ENCODE measurements around the gene PPP1R3D.
"Not testable (repeated sequence)": the region's sequence is repeated elsewhere in the genome, so short reads cannot be mapped to it uniquely, and the experiment has no call there.

Gene PPP1R3D, protein sequence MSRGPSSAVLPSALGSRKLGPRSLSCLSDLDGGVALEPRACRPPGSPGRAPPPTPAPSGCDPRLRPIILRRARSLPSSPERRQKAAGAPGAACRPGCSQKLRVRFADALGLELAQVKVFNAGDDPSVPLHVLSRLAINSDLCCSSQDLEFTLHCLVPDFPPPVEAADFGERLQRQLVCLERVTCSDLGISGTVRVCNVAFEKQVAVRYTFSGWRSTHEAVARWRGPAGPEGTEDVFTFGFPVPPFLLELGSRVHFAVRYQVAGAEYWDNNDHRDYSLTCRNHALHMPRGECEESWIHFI

DNA sequence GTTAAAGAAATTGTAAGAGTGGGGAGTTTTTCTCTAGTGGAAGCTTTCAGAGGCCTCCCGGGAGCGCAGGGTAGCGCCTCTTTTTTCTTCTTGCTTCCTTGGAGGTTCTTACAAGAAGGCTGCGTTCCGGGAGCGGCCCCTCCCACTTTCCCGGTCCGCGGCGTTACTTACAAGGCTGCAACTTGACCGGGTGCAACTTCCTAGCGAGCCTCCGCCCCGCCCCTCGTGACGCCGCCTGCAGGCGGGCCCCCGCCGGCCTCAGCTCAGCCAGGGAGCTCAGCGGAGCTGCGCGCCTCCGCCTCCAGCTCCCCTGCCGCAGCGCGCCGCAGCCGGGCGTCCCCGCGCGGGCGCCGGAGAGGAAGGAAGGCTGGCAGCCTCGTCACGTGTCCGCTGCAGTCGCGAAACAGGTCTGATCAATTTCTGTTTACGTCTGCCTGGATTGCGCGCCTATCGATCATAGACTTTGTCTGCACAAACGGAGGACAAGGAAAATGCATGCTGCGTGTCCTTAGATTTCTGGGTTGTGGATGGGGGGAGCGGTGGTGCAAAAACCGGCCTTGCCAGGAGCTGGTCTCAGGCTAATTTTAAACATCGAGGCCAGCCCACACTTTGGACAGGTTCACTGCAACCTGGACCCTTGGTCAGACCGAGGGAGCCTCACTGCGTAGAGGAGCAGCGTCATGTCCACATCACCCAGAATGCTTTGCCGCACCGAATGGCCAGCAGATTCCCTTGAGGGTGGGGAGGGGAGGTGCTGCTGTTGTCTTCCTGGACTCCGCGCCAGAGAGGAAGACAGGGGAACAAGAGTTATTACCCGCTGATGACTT, at the start of gene PPP1R3D, which contains the start of gene FAM217B:
PPP1R3D (minus strand) TSS at position 177 of the 827 bp plus-strand sequence. CDS start 374 bp downstream, outside the sequence.
FAM217B (plus strand) TSS at position 261 of the 827 bp plus-strand sequence. CDS start 3,555 bp downstream, outside the sequence.
- DNase-seq: peak; percentile 95

DNA sequence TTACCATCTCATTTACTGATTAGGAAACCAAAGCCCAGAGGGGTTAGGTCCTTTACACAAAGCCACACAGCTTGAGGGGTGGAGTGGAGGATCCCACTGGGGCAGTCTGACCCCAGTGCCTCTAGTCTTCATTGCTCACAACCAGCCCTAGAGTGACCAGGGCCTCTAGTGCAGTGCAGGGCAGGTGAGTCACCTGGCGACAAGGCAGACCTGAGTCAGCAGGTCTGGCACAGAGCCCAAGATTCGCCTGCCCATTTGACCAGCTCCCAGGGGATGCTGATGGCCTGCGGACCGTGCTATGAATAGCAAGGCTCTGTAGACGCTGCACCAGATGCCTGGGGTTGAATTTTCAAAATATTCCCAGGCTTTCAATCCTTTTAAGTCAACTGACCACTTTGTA, 48.0 kb upstream of the PPP1R3D start:
- no peak for DNase-seq

DNA sequence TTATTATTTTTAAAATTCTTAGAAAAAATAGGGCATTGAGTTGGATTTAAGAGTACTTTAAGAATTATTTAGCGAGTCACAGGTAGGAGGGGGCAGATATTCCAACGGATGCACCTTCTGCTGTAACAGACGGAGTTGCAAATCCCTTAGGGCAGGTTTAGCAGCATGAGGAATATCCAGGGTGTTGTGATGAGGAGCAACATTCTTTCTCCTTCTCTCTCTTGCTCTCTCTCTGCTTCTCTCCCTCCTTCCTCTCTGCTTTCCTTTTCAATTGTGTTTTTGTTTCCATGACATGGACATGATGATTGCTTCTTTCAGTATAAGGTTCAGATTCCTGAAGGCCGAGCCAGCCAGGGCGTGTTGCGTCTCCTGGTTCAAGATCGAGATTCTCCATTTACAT, 47.0 kb upstream of the PPP1R3D start:
- DNase-seq: no peak

DNA sequence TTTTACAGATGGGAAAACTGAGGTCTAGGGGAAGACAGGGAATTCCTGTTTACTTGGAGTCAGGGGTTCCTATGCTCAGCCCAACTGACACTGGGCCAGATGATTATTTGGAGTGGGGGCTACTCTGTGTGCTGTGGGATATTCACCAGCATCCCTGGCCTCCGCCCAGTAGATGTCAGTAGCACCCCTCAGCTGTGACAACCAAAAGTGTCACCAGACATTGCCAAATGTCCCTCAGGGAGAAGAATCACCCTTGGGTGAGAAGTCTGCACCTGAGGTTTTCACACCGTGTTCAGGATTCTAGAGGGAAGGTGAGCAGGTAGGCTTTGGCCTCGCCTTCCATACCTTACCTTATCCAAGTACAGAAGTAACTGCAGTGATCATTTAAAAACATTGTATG, 45.8 kb upstream of the PPP1R3D start:
- DNase-seq: no peak

DNA sequence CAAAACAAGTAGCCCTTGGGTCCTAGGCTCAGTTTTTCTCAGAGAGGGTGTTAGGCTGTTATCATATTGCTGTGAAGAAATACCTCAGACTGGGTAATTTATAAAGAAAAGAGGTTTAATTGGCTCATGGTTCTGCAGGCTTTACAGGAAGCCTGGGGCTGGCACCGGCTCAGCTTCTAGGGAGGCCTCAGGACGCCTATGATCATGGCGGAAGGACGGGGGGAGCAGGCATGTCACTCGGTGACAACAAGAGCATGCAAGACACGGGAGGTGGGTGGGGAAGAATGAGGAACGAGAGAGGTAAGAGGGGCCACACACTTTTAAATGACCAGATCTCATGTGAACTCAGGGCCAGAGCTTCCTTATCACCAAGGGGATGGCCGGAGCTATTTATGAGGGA, 45.1 kb upstream of the PPP1R3D start:
- no peak for DNase-seq

DNA sequence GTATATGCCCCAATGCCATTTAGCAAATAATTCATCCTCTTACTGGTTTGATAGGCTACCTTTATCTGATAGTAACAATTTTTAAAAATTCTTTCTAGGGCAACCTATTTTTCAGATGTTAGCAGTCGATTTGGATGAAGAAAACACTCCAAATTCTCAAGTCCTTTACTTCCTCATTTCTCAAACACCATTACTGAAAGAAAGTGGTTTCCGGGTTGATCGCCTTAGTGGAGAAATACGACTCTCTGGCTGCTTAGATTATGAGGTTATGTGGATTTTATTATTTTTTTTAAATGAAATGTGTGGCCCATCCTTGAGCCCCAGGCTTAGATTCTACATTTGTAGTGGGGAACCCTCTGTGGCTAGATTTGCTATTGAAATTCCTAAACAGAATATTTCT, 44.4 kb upstream of the PPP1R3D start:
- no peak for DNase-seq

DNA sequence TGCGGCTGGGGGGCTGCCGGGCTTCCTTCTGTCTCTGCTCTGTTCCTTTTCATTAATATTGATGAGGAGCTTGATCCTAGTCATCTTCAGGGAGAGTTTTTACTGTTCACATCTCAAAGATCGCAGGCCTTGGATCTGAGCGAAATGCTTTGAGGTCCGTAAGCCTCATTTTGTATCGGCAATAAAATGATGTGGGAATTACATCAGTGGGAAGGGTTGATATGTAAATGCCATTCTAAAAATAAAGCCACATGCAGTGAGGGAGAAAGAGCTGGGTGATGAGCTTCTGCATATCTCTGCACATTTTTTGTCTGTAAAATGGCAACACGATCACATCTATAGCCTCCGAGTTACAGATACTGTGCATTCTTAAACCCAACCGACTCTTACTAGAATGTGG, 43.0 kb upstream of the PPP1R3D start:
- DNase-seq: no peak

DNA sequence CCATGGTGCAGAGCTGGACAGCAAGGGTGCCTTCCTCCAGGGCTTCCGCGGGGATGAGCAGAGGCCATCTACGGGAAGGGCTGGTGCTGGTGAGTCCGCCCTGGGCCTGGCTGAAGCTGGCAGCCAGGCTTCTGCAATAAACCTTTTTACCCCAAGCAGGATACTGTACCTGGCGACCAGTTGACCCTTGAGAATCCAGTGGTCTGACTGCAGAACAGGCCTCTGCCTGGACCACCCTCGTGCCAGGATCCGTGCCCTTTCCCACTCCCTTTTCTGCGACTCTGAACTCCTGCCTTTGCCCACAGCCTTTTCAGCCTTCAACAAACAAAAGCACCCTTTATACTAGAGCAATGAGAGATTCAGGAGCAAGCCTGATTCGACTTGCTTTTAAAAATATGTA, 37.0 kb upstream of the PPP1R3D start:
- DNase-seq: no peak

DNA sequence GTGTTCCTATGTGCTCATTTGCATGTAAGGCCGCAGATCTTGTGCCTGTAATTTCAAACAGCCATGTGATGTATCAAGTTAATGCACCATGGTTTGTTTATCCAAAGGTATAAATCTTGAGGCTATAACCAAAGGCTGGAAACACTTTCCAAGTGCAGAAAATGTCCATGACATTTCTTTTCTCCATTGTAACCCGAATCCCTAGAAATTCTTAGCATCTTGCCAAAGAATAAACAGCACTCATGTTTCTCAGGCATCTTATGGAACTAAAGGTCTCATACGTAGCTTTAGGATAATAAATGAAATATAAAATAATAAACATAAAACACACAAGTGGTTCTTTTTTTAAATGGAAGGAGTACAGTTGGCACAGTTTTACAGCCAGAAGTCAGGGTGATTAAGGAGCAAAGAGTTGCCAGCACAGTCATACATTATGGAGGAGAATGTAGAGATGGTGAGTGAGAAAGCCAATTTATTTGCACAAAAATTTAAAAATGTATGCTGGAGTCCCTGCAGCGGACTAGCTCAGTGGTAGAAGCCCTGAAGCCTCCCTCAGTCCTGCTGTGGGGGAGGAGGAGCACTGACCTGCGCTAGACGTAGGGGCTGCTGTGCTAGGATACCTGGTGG, 36.2 kb upstream of the PPP1R3D start:
- DNase-seq: no peak

DNA sequence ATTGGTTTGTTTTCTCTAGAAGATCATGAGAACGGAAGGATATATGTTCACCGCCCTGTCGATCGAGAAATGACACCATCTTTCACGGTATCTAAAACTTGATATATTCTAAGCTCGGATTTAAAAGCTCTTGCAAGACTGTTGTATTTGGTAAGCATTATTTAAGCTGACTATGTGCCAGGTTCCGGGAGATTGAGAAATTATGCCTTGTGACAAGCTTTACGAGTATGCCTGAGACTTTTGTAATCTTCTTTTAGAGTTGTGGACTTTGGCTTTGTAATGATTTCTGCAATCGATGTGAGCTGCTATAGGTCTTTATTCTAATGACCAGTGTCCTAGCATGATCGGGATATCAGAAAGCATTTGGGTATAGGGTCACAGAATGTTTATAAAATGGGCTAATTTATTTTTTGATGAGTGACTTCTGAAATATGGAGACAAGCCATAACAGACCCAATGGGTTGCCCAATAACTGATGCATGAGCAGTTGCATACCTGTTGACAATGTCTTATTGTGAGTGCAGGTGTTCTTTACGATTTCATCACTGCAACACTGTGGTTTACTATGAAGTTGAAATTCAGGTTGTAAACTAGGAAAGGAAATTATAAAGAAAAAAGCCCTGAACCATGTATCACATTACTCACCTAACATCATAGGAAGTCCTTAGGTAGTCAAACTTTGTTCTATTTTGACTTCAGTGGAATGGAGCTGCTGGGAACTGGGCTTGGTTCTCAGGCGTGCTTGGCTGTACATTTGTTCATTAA, 32.1 kb upstream of the PPP1R3D start:
- no peak for DNase-seq

DNA sequence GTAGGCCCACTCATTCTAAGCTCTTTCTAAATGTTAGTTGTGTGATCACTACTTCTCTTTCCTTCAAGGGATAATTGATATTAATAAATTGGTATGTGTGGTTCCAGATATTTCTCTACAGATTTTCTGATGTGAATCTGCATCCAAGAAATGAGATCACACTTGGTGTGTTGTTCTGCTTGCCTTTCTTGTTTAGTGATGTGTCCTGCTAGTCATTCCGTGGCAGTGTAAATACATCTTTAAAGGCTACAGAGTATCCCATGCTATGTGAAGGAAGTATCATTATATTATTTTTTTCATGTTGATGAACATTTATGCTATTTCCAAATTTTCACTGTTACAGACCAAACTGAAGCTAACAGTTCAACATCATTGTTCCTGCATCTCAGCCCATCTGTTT, 31.3 kb upstream of the PPP1R3D start:
- DNase-seq: no peak

DNA sequence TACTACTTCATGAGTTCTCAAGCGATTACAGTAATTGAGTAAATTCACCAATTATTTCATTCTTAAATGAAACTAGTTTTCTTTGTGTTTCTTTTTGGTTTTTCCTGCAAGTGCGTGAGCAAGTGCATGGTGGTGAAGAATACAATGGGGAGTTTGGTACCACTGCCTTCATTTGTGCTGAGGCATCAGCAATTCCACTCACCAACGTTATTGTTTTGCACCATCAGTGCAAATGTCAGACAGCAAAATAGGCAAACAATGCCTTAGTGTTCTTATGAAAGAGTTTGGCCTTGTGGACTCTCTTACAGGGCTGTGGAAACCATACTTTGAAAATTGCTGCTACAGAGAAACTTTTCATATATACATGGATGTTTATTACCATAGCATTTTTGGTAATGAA, 26.3 kb upstream of the PPP1R3D start:
- no peak for DNase-seq

DNA sequence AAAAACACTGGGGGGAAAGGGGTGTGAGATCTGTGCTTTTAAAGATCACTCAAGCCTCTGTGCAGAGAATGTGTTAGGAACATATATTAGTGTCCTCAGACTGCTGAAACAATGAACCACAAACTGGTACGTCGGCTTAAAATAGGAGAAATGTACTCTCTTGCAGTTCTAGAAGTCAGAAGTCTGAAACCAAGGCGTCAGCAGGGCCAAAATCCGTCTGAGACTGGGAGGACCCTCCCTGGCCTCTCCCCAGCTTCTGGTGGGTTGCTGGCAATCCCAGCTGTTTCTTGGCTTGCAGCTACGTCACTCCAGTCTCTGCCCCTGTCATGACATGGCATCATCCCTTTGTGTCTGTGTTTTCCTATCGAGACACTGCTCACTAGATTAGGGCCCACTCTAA, 22.1 kb upstream of the PPP1R3D start:
- no peak for DNase-seq

DNA sequence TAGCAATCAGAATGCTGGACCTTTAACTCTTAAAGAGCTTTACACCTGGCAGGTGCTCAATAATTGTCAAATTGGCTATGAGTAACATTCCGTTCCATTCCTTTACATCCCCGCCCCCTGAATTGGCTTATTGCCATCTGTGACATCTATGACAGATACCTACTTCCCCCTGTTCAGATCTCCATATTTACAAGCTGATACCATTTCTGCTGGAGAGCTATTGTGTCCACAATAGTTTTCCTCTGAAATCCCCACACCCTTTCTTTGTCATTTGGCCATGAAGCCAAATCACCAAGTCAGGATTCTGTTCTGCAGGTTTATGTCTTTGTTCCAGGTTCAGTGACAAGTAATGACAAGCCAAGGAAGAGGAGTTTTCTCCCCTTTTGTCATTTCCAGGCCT, 21.3 kb upstream of the PPP1R3D start:
- no peak for DNase-seq

DNA sequence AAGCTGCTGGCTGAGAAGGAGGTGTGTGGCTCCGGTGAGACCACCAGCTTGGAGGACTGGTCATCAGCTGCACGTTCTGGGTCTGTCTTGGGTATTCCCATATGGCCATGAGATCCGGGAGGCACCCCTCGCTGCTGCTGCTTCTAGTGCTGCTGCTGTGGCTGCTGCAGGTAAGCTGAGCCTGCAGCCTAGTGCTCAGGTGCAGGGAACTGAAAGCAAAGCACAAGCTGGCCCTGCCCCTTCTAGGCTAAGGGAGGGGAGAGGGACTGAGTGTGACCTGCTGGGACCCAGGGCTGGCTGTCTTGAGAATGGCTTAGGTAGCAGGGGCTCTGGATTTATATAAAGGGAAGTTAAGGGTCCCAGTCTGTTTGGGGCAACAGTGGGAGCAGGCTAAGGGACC, 18.5 kb upstream of the PPP1R3D start:
- no peak for DNase-seq

DNA sequence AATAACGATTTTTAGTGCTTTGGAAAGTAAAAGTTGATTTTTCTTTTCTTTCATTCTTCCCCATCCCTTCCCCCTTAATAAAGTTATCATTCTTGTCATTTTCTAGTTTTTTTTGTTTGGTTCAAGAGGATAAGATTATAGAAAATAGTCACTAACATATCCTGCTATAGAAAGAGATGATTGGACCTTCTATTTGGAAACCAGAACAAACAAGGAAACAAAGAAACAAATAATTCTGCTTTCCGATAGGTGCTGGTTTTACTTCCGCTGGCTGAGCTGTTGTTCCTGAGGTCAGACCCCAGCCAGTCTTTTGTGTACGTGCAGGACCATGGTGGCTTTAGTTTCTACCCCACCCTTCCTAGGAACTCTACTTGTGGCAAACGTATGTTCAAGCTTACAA, 18.0 kb upstream of the PPP1R3D start, which contains the start of gene CDH26:
CDH26 (plus strand) TSS at position 301 of the 400 bp plus-strand sequence. CDS start 304 bp downstream, outside the sequence.
- no peak for DNase-seq

DNA sequence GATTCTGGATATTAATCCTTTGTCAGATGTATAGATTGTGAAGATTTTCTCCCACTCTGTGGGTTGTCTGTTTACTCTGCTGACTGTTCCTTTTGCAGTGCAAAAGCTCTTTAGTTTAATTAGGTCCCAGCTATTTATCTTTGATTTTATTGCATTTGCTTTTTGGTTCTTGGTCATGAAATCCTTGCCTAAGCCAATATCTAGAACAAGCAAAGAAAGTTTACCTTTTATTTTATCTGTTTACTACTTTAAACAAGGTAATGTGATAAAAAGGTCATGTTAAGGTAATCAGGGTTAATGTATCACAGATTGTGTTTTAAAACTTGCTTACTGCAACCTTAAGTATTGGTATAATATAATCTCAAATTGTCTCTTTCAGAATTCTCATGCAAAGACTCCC, 17.5 kb upstream of the PPP1R3D start:
- not testable (repeated sequence) for DNase-seq

DNA sequence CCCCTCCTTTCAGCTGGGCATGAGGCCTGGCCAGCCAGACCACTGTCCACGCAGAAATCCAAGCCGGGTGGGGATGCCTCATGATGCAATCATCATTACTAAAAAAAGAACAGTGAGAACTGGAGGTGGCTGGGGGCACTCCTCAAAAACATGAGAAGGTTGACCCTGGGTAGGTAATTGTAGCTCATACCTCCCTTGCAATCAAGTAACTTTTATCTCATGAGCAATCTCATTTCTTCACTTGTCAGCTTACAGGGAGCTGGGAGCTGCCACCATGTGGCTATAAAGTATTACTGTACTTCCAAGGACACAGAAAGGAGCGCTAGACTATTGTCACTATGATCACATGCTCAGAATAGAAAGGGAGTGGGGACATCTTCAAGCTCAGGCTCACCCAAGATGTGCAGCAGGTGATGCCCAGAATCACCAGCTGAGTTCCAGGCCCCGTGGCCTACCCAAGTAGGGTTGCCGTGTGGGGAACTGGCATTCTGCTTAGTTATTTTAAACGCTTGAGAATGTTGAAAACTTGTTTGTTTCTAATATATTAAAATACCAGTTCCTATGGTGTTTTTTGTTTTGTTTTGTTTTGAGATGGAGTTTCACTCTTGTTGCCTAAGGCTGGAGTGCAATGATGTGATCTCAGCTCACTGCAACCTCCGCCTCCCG, 15.2 kb upstream of the PPP1R3D start:
- DNase-seq: peak; percentile 7

DNA sequence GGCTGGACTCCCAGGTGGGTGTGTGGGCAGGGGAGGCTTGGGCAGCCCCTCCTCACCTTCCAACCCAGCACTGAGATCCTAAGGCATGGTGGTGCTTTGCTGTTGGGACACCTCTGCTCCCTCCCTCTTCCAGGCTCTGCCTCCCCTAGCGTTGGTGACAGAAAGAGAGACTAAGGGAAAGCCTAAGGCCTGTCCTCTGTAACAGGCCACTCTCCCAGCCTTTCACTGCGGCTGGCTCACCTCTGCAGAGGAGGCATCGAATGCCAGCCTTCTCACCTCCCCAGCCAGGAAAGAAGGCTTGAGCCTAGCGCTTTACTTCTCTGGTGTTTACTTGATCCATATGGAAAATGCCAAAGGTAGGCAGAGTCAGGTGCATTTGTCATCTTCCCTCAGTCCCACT, 14.6 kb upstream of the PPP1R3D start:
- no peak for DNase-seq

DNA sequence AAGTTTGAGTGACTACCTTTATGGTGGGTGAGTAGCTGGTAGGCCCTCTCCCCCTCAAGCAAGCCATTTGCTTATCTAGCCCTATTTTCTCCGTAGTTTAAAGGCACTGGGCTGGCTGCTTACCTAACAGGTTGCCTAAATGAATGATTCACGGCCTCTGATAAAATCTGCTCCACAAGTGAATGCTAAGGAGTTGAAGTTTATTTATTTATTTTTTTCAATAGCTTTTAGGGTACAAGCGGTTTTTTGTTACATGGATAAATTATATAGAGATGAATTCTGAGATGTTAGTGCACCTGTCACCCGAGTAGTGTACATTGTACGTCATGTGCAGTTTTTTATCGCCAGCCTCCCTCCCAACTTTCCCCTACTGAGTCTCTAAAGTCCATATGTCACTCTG, 9.8 kb upstream of the PPP1R3D start:
- no peak for DNase-seq

DNA sequence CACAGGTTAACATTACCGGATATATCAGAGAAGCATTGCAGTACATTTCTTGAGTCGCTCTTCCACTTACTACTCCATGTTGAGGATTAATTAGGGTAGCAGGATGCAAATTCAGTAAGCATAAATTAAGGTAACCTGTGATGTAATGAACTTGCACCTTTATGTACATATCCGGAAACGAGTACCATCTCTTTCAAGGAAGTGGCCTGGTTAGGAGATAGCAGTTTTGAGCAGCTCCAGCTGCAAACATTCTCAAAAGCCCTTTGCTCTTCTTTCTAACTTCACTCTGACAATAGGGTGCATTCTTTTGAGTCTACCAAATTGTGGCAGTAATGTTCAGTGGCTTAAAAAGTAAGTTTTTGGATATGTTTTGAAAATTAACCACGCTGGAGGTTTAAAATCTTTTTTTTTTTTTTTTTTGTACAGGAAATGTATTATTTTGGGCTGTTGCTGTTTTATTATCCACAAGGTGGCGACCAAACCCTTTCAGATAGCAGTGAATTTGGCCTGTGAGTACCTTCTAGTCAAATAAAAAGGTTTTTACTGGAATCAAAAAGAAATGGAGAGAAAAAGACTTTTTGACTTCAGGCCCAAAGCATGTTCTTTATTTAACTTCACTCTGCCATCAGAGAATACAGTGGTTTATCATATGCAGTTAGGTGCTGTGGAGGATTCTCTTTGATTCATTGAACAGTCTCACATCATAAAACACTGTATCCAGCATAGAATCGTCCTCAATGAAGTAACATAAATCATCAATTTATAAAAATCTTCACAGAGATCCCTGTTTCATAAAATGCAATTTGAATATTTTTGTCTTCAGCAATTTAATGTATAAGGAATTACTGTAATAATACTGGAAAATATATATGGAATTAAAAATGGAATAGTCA, 9.0 kb upstream of the PPP1R3D start:
- peak; percentile 61 for DNase-seq
